Astrocyte (in vitro differentiated cells and primary cell): ENCODE results near the gene CDT1. TPM values are rescaled to one million over a fixed set of nuclear protein-coding genes. Genes with fewer than 3 reads are reported as not detected.
A peak's percentile ranks its signal among the peaks of the same experiment; 100 is the strongest.

ENCODE experiments used
- DNase-seq: peaks from one replicate; pipeline ENCODE4 v3.0.0-alpha.2; 2010; ENCODE audit warnings: low read depth
- FAIRE-seq: peaks from 2 replicates; lab custom pipeline; 2011; peaks lifted over from hg19 to GRCh38; lab: Jason Lieb, UNC
- H2AFZ ChIP-seq: 2 replicates; pipeline ENCODE4 v1.6.0; 2012; ENCODE audit warnings: low read depth, low read length, inconsistent platforms
- H3K27ac ChIP-seq: 2 replicates; pipeline ENCODE4 v1.5.1; 2011; ENCODE audit warnings: low read depth, low read length, inconsistent platforms
- H3K27me3 ChIP-seq: 2 replicates; pipeline ENCODE4 v1.6.0; 2011; ENCODE audit warnings: low read length, inconsistent platforms; ENCODE audit not compliant: insufficient read depth
- H3K36me3 ChIP-seq: 2 replicates; pipeline ENCODE4 v1.5.1; 2011; ENCODE audit warnings: low read length, inconsistent platforms; ENCODE audit not compliant: insufficient read depth
- H3K4me1 ChIP-seq: 2 replicates; pipeline ENCODE4 v1.5.1; 2011; ENCODE audit warnings: low read length, inconsistent platforms; ENCODE audit not compliant: insufficient read depth
- H3K4me2 ChIP-seq: 2 replicates; pipeline ENCODE4 v1.6.0; 2012; ENCODE audit warnings: low read length, inconsistent platforms
- H3K4me3 ChIP-seq: 2 replicates; pipeline ENCODE4 v1.5.1; 2011; ENCODE audit warnings: low read depth, mild to moderate bottlenecking, low read length, inconsistent platforms; ENCODE audit not compliant: insufficient read depth
- H3K79me2 ChIP-seq: 2 replicates; pipeline ENCODE4 v1.6.0; 2012; ENCODE audit warnings: mild to moderate bottlenecking, low read length, inconsistent platforms; ENCODE audit not compliant: insufficient read depth
- H3K9ac ChIP-seq: 2 replicates; pipeline ENCODE4 v1.6.0; 2012; ENCODE audit warnings: mild to moderate bottlenecking, low read length, inconsistent platforms
- H3K9me3 ChIP-seq: 2 replicates; pipeline ENCODE4 v1.5.1; 2012; ENCODE audit warnings: low read depth, mild to moderate bottlenecking, low read length, inconsistent platforms; ENCODE audit not compliant: insufficient read depth
- H4K20me1 ChIP-seq: 2 replicates; pipeline ENCODE4 v1.6.0; 2012; ENCODE audit warnings: low read length, inconsistent platforms; ENCODE audit not compliant: insufficient read depth
- H3K27ac Mint-ChIP-seq: one replicate; pipeline ENCODE4 v1.8.0; 2021; ENCODE audit warnings: mild to moderate bottlenecking, mixed read lengths; ENCODE audit not compliant: unreplicated experiment
- H3K27me3 Mint-ChIP-seq: one replicate; pipeline ENCODE4 v1.8.0; 2021; ENCODE audit warnings: low read depth, mixed read lengths; ENCODE audit not compliant: unreplicated experiment
- H3K36me3 Mint-ChIP-seq: one replicate; pipeline ENCODE4 v1.8.0; 2021; ENCODE audit warnings: low read depth, mixed read lengths; ENCODE audit not compliant: unreplicated experiment
- H3K4me1 Mint-ChIP-seq: one replicate; pipeline ENCODE4 v1.8.0; 2021; ENCODE audit warnings: low read depth, mixed read lengths; ENCODE audit not compliant: unreplicated experiment
- H3K4me3 Mint-ChIP-seq: one replicate; pipeline ENCODE4 v1.8.0; 2021; ENCODE audit warnings: mild to moderate bottlenecking, moderate library complexity, mixed read lengths; ENCODE audit not compliant: unreplicated experiment
- H3K9me3 Mint-ChIP-seq: one replicate; pipeline ENCODE4 v1.8.0; 2021; ENCODE audit warnings: mild to moderate bottlenecking, mixed read lengths; ENCODE audit not compliant: unreplicated experiment
- CTCF ChIP-seq: IDR thresholded peaks from 2 replicates; pipeline ENCODE4 v1.5.1; 2011; ENCODE audit warnings: low read depth, mild to moderate bottlenecking, inconsistent platforms, low read length, moderate library complexity; ENCODE audit not compliant: insufficient read depth
- EZH2 ChIP-seq: IDR thresholded peaks from 2 replicates; pipeline ENCODE4 v1.6.1; 2012; ENCODE audit warnings: mild to moderate bottlenecking, low read length, inconsistent platforms; ENCODE audit not compliant: insufficient read depth
- total RNA-seq: library from RNA; stranded (reverse); gene quantifications from 2 replicates; pipeline ENCODE4 v1.2.1, GENCODE V29; 2021

CDT1 gene
- total RNA-seq, 1 donor from 2014 or later = 4.7 TPM

- no peaks in the 10 kb centered on the region for H3K36me3 ChIP-seq
- H3K27ac ChIP-seq = no peak overlapping the region
- H2AFZ ChIP-seq = no peak overlapping the region
- no peak overlapping the region for H3K4me3 Mint-ChIP-seq
- H3K4me1 Mint-ChIP-seq = peaks cover 37% of the 10 kb centered on the region
- no peak for TF ChIP-seq CTCF
- no peak for TF ChIP-seq EZH2
- H3K4me3 ChIP-seq = no peak overlapping the region
- H3K27me3 ChIP-seq = no peaks in the 10 kb centered on the region
- peaks cover 96% of the 10 kb centered on the region for H4K20me1 ChIP-seq
- H3K27ac Mint-ChIP-seq = peak overlapping the region; percentile 18
- H3K9me3 Mint-ChIP-seq = no peaks in the 10 kb centered on the region
- FAIRE-seq (no peak), DNase-seq (no peak)
- H3K36me3 Mint-ChIP-seq = peaks cover 5% of the 10 kb centered on the region
- H3K4me2 ChIP-seq = no peak overlapping the region
- H3K4me1 ChIP-seq = peaks cover 41% of the 10 kb centered on the region
- H3K79me2 ChIP-seq = peaks cover 92% of the 10 kb centered on the region
- H3K27me3 Mint-ChIP-seq = no peaks in the 10 kb centered on the region
- H3K9me3 ChIP-seq = no peaks in the 10 kb centered on the region
- H3K9ac ChIP-seq = no peak overlapping the region
Observed at GRCh38 chr16:88759976-88760350, 43.6 kb upstream of the CDT1 start.

GRCh38 chr16:88760424-88761142 is 43.0 kb upstream of the CDT1 start:
- Mint-ChIP-seq H3K4me3 (no peak overlapping the region), H3K4me1 (peaks cover 38% of the 10 kb centered on the region), H3K27me3 (no peaks in the 10 kb centered on the region), H3K27ac (peak overlapping the region; percentile 18), H3K9me3 (no peaks in the 10 kb centered on the region), H3K36me3 (peaks cover 5% of the 10 kb centered on the region)
- no peaks in the 10 kb centered on the region for H3K36me3 ChIP-seq
- no peak overlapping the region for H2AFZ ChIP-seq
- H3K4me2 ChIP-seq = no peak overlapping the region
- no peak overlapping the region for H3K9ac ChIP-seq
- H3K27ac ChIP-seq = no peak overlapping the region
- H4K20me1 ChIP-seq = peaks cover 96% of the 10 kb centered on the region
- DNase-seq (no peak), FAIRE-seq (no peak)
- peaks cover 96% of the 10 kb centered on the region for H3K79me2 ChIP-seq
- no peaks in the 10 kb centered on the region for H3K9me3 ChIP-seq
- peaks cover 41% of the 10 kb centered on the region for H3K4me1 ChIP-seq
- H3K27me3 ChIP-seq = no peaks in the 10 kb centered on the region
- no peak overlapping the region for H3K4me3 ChIP-seq
- TF ChIP-seq CTCF = no peak

GRCh38 chr16:88761143-88761534 is 42.5 kb upstream of the CDT1 start:
- no peaks in the 10 kb centered on the region for H3K27me3 ChIP-seq
- H3K9ac ChIP-seq = no peak overlapping the region
- peaks cover 35% of the 10 kb centered on the region for H3K4me1 ChIP-seq
- FAIRE-seq (no peak), DNase-seq (no peak)
- H4K20me1 ChIP-seq = peaks cover 96% of the 10 kb centered on the region
- H3K9me3 ChIP-seq = no peaks in the 10 kb centered on the region
- Mint-ChIP-seq H3K36me3 (peaks cover 5% of the 10 kb centered on the region), H3K27me3 (no peaks in the 10 kb centered on the region), H3K4me1 (peaks cover 43% of the 10 kb centered on the region), H3K27ac (no peak overlapping the region), H3K9me3 (no peaks in the 10 kb centered on the region), H3K4me3 (no peak overlapping the region)
- no peak for TF ChIP-seq CTCF
- TF ChIP-seq EZH2 = no peak
- no peaks in the 10 kb centered on the region for H3K36me3 ChIP-seq
- no peak overlapping the region for H3K4me2 ChIP-seq
- H3K79me2 ChIP-seq = peaks cover 96% of the 10 kb centered on the region
- H3K27ac ChIP-seq = no peak overlapping the region
- no peak overlapping the region for H3K4me3 ChIP-seq
- H2AFZ ChIP-seq = no peak overlapping the region
